Fibroblast of upper back skin (primary cell): Measurements from ENCODE around the gene TH.

ENCODE experiments used
- DNase-seq: peaks from one replicate; pipeline ENCODE4 v3.0.0-alpha.2; 2013

Gene TH

DNA sequence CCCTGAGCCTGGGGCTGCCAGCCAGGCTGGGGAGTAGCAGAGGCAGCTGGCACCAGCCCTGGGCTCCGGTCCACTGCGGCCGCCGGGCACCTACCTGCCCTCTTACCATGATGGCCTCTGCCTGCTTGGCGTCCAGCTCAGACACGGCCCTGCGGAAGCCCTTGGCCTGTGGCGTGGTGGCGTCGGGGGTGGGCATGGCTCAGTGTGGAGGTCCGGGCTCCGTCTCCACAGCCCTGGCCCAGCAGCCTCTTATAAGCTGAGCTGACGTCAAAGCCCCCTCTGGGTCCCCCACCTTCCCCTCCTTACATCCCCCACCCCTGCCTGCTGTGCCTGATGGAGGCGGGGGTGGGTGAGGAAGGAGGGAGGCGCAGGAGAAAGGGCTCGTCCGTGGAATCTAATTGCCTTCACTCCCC is at the start of gene TH:
TSS of gene TH (minus strand) at position 225 of the 413 bp plus-strand sequence. CDS start at position 196, 29 bp downstream.
- no peak for DNase-seq

DNA sequence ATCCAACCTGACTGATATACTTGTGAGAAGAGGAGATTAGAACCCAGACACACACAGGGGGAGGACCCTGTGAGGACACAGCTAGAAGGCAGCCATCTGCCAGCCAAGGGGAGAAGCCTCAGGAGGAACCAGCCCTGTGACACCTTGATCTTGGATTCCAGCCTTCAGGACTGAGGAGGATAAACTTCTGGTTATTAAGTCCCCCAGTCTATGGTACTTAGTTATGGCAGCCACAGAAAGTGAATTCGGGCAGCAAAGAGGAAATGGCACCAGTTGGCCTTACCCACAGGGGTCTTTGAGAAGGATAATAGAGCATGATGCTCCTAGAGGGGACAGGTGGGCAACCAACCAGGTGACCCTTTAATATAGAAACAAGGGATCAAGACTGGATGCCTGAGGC is 49.4 kb upstream of the TH start:
- DNase-seq: no peak

DNA sequence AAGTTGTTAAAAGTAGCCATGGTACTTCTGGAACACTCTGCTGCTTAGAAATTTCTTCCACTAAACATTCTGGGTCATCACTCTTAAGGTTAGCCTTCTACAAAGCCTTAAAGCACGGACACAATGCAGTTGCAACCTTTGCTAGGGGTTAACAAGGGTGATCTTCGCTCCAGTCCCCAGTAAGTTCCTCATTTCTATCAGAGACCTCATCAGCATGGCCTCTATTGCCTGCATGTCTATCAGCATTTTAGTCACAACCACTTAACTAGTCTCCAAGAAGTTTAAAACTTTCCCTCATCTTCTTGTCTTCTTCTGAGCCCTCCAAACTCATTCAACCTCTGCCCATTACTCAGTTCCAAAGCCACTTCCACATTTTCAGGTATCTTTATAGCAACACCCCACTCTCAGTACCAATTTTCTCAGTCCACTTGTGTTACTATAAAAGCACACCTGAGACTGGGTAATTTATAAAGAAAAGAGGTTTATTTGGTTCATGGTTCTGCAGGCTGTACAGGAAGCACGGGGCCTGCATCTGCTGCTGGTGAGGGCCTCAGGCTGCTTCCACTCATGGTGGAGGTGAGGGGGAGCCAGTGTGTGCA is 48.7 kb upstream of the TH start:
- no peak for DNase-seq

DNA sequence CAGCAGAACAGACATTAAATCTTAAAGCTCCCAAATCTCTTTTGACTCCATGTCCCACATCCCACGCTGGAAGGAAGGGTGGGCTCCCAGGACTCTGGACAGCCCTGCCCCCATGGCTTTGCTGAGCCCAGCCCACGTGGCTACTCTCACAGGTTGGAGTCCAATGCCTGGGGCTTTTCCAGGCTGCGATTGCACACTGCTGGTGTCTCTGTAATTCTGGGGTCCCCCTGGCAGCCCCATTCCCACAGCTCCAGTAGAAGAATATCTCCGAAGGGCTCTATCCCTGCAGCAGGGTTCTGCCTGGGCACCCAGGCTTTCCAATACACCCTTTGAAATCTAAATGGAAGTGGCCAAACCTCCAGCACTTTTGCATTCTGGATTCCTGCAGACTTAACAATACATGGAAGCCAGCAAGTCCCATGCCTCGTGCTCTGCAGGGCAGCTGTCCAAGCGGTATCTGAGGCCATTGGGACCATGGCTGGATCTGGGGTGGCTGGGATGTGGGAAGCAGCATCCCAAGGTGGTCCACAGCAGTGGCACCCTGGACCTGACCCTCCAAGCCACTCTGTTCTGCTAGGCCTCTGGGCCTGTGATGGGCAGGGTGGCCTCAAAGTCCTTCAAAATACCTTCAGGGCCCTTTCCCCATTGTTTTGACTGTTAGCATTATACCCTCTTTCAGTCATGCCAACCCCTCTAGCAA is 47.9 kb upstream of the TH start:
- DNase-seq: no peak

DNA sequence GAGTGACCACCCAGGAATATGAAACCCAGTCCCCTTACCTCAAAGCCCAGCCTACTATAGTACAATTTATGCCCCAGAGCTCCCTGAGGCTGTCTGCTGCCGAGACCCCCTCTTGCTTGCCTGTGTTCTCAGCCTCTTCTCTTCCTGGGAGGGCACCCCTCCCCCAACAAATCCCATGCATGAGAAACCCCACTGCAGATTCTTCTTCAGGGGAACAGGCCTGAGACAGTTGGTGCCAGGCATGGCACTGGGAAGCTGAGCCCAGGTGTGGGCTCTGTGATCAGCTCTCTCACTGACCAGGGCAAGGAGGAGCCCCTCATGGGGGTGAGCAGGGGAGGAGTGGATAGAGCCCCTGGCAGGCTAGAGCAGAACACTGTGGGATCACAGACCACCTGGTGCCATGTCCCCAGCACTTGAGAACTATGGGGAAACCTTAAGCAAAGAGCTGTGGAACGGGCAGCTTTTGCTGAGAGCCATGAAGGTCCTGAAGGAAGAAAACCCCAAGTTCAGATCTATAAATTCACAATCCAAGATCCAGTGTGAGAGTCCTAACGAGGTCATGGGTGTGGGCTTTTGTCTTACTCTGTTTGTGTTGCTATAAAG is 46.5 kb upstream of the TH start:
- no peak for DNase-seq

DNA sequence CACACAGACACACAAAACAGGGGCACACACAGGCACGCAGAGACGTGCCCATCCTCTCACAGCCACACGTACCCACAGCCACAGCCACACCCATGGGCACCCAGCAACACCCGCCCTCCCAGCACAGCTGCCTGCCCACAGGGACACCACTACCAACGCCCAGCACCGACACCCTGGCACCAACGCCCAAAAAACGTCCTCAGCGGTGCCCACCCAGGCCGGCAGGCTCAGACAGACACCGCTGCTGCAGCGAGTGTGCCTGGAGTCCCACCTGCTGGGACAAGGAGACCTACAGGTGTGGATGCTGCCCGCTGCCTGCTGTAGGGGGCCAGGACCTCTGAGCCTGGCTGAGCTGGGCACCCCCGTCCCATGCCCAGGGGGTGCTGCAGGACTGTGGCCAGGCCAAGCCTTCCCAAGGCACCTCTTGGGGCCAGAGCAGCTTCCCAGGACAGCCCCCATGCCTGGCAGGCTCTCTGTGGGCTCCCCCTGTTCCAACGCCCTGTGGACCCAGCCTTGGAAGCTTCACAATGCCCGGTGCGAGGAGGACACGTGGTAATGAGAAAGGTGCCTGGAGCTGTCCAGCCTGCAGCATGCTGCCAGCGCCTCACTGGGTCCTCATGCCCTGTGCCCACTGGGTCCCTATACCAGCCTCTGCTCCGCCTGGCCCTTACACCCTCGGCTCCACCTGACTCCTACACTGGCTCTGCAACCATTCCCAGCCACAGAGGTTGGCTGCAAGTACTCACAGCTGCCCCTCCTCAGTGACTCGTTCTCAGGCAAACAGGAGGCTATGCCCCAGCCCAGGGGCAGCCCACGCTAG is 45.8 kb upstream of the TH start:
- no peak for DNase-seq

DNA sequence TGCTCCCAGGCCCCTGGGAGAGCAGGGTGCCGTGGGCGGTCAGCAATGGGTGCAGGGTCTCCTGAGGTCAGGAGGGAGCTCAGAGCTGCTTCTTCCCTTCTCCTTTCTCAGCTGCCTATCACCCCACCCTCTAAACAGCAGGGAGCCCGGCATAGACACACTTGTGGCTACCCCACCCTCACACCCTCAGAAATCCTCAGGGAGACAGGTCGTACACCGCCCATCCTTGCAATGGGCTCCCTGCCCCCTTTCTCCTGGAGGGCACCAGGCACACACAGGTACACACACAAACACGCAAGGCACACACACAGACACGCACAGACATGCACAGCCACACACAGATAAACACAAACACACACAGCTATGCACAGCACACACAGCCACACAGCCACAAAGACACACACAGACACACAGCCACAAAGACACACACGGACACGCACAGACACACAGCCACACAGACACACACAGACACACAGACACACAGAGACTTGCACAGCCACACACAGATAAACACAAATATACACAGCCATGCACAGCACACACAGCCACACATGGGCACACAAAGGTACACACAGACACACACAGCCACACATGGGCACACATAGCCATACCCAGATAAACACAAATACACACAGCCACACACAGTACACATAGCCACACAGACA is 44.9 kb upstream of the TH start:
- DNase-seq: no peak

DNA sequence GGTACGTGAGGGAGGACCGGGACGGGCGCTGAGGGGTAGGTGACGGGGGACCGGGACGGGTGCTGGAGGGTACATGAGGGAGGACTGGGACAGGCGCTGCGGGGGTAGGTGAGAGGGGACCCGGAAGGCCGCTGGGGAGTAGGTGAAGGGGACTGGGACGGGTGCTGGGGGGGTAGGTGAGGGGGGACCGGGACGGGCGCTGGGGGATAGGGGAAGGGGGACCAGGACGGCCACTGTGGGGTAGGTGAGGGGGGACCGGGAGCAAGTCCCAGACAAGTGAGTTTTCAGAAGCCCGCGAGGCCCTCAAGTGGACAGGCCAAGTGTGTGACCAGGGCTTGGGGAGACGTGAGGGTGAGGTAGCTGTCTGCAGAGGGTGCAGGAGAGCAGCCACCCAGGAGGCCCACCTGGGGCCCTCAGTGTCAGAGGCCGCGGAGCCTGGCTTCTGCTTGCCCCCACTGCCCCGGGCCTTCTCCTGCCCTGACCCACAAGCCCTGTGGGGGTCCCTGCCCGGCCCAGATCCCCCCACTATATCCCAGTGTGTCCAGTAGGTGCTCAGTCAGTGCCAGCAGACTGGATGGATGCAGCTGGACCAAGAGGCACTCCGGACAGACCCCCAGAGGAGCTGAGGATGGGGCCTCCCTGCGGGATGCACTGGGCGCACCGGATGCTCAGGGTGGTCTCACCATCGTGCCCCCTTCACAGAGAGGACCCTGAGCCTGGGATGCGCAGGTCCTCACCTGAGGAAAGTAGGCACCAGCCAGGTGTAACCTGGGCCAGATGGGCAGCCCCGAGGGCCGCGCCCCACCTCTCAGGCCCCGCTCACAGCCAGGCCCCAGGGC is 44.2 kb upstream of the TH start:
- DNase-seq: no peak

DNA sequence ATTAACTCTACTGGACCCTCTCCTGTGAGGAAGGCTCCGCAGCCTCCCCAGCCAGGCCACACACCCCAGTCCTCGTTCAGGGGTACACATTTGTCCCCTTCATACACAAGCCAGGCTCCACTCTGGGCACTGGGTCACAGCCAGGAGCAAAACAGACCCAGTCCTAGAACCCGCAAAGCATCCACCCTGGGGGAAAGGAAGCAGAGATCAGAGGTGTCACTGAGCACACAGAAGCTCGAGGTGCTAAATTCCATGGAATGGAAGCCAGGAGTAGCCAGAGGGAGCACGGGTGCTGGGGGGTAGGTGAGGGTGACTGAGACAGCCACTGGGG is 43.6 kb upstream of the TH start:
- no peak for DNase-seq

DNA sequence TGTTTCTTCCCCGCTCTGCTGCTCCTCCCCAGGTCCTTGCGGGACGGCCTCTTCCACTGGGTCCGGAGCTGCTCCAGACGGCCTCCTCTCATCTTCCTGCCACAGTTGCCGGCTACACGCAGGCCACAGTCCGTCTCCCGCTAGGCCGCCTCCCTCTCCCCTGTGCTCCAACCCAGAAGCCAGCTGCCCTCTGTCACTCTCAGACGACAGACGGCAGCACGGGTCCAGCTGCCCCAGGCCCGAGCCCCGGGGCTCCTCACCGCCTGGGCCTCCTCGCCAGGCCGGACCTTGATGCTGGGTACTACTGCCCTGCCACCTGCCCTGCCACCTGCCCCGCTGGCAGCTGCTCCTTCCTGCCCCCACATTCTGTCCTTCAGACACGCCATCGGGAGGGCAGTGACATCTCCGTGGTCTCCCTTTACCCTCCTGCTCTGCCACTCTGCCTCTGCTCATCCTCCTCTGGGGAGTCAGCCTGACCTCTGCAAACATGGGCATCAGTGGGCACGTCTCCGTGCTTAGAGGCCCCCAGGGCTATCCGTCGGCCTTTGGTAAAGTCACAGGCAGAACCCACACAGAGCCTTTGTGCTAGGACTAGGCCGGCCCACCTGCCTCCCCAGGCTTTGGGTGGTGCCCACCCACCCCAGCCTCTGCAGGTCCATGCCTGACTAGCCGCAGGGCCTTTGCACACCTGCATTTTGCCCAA is 43.1 kb upstream of the TH start:
- DNase-seq: no peak

DNA sequence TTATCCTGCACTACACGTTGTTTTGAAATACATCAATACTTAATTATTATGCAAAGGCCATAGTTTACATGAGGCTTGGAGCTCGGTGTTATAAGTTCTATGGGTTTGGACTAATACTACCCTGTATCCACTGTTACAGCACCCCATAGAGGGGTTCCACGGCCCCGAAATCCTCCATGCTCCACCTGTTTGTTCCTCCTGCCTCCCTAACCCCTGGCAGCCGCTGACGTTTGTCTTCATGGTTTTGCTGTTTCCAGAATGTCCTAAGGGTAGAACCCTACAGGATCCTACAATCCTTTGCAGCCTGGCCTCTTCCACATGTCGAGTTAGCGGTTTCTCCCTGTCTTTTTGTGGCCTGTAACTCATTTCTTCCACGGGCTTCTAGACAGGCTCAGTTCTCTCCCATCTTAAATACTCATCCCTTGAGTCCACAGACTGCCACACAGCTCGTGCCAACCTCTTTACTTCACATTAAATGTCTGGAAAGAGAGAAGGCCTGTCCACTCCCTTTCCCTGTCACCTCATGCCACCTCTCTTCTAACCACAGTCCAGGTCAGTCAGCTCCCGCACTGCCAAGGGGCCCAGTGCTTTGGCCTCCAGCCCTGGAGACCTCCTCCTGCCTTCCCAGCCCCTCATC is 42.4 kb upstream of the TH start:
- DNase-seq: no peak

DNA sequence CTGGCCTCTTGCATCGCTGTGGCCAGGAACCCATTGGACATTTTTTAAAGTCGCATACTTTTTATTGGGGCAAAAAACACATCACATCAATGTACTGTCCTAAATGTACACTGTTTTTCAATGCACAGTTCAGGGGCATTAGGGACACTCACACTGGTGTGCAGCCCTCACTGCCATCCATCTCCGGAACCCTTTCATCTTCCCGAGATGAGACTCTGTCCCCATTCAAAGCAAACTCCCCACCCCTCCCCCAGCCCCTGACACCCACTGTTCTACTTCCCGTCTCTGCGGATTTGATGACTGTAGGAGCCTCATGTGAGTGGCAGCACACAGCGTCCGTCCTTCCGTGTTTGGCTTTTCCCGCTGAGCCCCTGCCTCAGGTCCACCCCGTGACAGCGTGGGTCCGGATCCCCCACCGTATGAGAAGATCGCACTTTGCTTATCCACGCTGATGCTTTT is 41.8 kb upstream of the TH start:
- no peak for DNase-seq

DNA sequence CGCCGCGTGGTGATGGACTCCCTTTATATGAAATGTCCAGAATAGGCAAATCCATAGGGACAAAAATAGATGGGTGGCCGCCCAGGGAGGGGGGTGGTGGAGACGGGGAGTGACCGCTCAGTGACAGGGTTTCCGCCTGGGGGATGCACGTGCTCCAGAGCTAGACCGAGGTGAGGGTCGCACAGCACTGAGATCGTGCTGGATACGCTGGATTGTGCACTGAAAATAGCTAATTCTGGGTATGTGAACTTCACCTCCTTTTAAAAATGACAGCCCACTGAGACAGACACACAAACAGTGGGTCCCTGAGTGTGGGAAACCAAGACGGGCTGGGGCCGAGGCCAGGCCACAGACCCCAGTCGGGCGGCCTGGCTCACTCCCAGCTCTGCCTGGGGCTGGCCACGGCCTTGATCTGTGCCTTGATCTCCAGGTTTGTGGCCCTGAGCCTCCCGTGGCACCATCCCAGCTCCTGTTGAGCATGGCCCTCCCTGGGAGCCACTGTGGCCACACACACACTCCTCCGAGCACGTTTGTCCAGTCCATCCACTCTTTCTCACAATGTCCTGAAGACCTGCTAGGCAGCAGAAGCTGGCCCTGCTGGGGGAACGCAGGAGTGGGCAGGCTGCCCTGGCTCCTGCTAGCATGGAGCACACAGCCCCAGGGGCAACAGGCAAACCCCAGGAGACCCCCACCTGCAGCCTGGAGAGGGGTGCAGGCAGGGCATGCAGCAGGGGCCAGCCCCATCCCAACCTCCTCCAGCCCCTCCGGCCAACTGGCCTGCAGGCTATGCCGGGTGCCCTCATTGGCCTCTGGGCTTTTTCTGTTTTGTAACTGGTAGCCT is 41.0 kb upstream of the TH start:
- DNase-seq: no peak

DNA sequence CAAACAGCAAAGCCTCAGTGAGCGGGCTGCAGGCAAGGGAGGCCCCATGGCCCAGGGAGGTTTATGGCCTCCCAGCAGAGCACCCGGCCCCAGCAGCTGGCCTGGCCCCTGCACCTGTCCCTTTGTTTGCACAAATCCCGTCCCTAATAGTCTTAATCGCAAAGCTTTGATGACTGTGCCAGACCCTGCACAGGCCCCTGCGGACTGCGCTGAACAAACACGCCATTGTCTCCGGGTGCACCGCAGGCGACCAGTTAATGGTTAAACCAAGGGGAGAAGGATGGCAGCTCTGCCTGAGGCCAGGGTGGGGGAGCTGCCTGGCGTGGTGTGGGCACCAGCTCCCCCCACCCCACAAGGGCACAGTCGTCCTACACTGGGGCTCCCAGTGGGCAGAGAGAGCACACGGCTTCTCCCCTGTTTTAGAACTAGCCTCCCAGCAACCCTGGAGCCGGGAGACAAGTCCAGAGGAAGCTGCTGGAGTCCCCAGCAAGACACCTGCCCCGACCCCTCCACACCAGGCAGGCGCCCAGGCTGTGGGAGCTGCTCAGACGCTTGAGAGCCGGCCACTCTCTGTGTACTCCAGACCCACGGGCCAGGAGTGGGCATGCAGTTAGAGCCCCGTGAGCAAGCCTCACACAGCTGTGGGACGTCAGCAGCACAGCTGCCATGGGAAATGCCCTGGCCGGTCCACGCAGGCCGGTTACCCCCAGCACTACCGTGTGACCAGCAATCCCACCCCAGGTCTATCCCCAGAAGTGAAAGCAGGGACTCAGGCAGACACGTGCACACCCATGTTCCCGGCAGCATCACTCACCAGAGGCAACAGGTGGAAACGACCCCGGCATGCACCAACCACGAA is 39.7 kb upstream of the TH start:
- no peak for DNase-seq

DNA sequence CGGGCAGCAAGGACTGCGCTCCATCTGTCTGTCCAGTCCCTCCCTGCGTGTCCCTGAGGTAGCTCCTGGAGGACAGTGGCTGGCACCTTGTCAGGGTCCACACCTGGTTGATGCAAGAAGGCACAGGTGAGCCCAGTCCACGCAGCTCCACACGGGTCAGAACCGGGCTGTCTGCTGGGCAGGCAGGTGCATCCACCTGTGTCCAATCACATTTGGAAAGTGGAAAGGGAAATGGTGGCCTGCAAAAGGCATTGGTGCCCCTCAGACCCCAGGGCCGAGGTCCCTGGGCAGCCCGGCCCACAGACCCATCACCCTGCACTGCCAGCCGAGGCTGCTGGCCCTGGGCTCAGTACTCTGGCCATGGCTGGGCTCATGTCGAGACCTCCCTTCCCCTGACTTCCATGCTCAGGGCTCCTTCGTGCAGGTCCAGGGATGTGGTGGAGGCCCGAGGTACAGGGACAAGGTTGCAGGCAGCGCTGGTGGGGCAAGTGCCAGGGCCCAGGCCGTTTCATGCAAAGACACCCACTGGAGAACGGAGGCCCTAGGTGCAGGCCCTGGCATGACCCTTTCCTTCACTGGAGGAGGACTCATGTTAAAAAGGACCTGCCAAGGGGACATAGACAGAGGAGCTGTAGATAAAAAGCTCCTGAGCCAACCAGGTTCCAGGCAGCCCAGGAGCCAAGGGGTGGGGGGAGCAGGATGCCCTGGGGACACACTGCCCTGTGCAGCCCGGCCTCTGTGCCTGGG is 38.9 kb upstream of the TH start:
- DNase-seq: no peak

DNA sequence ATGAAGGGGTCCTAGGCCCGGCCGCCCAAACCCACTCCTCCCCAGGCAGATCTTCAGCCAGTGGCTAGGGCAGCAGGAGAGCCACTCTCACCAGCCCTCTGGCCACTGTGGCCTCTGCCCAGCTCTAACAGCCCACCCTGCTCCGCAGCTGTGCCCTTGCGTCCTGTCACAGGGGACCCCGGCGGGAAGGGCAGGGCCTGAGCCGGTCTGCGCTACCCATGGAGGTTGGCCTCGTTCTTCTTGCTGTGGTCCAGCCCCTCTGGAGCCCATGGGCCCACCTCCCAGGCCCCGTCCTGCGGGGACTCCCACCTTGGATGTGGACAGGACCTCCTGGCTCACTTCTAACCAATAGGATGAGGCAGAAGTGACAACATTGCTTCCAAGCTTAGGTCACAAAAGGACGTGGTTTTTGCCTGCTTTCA is 38.3 kb upstream of the TH start:
- DNase-seq: no peak

DNA sequence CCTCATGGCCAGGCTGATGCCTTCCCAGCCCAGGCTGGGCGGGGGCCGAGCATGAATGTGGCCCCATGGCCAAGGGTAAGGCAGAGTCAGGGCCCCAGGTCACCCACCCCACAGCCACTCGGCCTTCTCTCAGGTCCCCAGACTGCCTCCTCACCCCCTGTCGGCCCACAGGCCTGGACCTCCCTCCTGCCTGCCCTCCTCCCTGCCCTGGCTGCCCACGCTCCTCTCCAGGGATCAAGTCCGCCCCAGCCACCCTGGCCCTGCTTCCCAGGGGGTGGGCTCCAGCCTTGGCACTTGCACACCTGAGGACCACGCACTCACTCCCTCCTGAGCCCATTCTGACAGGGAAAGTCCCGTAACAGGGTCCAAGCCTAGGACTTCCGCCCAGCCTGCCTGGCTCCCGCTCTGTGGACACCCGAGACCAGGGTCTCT is 37.8 kb upstream of the TH start:
- no peak for DNase-seq

DNA sequence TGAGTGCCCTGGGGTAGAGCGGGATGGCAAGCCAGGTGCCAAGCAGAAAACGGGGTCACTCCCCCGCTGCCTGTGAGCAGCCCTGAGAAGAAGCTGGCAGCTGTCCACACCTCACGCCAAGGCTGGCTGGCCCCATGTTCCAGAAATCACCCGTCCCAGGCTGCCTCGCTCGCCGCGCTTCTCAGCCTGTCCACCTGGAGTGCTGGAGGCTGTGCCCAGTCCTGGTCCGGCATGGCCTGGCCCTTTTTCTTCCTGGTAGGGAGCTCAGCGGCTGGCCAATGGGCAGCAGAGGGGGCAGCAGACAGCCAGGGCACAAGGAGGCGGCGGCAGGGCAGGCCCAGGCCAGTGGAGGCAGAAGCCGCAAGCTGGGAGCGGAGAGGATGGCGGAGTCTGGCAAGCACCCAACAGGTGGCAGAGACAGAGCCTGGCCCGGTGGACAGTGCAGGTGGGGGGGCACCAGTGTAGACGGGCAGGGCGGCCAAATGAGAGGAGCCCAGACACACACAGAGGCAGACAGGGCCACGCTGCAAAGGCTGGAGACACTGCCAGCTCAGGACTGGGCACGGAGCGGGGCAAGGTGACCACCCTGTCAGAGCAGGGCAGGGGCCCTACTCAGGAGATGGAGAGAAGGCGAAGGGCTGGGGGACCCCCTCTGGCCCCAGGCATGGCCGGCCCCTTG is 37.2 kb upstream of the TH start:
- DNase-seq: no peak
